ENCODE measurements around the gene LAMP1.

DNA sequence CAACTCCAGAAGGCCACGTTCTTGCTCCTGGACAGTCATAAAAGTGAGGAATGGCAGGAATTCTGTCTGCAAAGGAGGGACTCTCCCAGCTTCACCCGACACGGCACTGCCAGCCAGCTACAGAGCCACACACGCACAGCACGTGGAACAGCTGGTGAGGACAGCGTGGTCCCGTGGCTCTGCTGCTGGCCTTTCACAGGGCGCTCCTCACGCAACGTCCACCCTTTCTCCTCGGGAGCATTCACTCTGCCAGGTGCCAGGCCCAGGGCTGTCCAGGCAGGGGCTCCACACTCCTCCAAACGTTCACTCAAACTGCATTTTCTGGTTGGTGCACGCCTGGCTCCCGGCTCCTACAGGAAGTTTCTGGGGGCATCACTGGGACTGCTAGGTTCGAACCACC is 52.5 kb downstream of the LAMP1 start:
- TF ChIP-seq, protein P1, sequence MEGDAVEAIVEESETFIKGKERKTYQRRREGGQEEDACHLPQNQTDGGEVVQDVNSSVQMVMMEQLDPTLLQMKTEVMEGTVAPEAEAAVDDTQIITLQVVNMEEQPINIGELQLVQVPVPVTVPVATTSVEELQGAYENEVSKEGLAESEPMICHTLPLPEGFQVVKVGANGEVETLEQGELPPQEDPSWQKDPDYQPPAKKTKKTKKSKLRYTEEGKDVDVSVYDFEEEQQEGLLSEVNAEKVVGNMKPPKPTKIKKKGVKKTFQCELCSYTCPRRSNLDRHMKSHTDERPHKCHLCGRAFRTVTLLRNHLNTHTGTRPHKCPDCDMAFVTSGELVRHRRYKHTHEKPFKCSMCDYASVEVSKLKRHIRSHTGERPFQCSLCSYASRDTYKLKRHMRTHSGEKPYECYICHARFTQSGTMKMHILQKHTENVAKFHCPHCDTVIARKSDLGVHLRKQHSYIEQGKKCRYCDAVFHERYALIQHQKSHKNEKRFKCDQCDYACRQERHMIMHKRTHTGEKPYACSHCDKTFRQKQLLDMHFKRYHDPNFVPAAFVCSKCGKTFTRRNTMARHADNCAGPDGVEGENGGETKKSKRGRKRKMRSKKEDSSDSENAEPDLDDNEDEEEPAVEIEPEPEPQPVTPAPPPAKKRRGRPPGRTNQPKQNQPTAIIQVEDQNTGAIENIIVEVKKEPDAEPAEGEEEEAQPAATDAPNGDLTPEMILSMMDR (IDR thresholded peaks at IDR 0.05): no peak
- no peak for TF ChIP-seq EZH2 (IDR thresholded peaks at IDR 0.05; ENCODE audit: borderline replicate concordance, insufficient read depth, low read depth, low read length, poor library complexity, severe bottlenecking)
